Upper lobe of left lung (tissue), 4 donors: ENCODE data around the gene BANF2.
"Not testable (repeated sequence)": the region's sequence is repeated elsewhere in the genome, so short reads cannot be mapped to it uniquely, and the experiment has no call there.

Experiments used
- POLR2AphosphoS5 ChIP-seq, 2 donors: sonication (generic); formaldehyde crosslinking; IDR thresholded peaks; one replicate each; pipeline ENCODE4 v1.5.1; 2017; ENCODE audit warnings: antibody characterized with exemption in 2 of 2
- TF ChIP-seq, protein P1 (sequence below), 6 experiments: fragments of 450-650 bp in 4 of 6; fragments of 200-600 bp in 2 of 6; sonication (generic) in 2 of 6; IDR thresholded peaks; one replicate each; pipeline ENCODE4 v1.5.1; 2016 to 2019; ENCODE audit warnings: antibody characterized with exemption in 6 of 6

GRCh38 chr20:17769716-17770115 lies 70.0 kb downstream of the BANF2 start:
- not testable (repeated sequence) for TF ChIP-seq POLR2AphosphoS5 (IDR thresholded peaks at IDR 0.05)
- TF ChIP-seq, protein P1, sequence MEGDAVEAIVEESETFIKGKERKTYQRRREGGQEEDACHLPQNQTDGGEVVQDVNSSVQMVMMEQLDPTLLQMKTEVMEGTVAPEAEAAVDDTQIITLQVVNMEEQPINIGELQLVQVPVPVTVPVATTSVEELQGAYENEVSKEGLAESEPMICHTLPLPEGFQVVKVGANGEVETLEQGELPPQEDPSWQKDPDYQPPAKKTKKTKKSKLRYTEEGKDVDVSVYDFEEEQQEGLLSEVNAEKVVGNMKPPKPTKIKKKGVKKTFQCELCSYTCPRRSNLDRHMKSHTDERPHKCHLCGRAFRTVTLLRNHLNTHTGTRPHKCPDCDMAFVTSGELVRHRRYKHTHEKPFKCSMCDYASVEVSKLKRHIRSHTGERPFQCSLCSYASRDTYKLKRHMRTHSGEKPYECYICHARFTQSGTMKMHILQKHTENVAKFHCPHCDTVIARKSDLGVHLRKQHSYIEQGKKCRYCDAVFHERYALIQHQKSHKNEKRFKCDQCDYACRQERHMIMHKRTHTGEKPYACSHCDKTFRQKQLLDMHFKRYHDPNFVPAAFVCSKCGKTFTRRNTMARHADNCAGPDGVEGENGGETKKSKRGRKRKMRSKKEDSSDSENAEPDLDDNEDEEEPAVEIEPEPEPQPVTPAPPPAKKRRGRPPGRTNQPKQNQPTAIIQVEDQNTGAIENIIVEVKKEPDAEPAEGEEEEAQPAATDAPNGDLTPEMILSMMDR (IDR thresholded peaks at IDR 0.05), result not testable (repeated sequence)
